ENCODE data around the gene WIPF3.

The WIPF3 gene

DNA sequence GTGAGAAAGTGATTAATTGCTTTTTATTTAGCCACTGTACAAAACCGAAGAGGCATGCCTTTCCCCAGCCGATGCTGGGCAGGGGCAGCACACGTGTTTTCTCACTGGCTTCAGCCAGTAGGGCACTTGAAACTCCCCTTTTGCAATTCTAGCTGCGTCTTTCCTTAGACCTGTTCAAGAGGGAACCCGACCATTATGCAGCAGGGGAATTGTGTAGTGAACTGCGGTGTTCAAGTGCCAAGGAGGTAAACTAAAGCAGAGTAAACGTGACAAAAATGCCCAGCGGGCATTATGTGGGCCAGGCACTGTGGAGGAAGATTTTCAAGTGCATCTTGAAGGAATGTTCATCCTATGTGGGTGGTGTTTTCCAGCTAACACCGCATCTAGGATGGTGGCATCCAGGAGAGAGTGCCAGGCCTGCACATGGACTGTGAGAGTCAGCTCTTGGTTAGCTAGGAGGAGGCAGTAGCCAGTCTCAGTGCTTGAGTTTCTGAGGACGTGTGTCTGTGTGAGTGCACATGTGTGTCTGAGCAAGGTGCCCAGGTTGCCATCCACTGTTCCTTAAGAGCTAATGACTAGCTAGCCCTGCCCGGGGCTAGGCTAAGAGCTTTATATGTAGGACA lies 3.3 kb downstream of the WIPF3 start:
- WGBS, 2 donors (ENCODE audit: extremely low coverage in 2 of 2, insufficient read length in 2 of 2, insufficient replicate concordance in 1 of 2) = no CpG with 5 or more reads among the region's 11 CpGs
- H2BK15ac ChIP-seq (ENCODE audit: low read length) = no peak overlapping the region
- peaks cover 0 to 86% (median 0%) of the 10 kb centered on the region in 3 experiments for H3K27me3 ChIP-seq (ENCODE audit: control insufficient read depth in 3 of 3, insufficient read depth in 3 of 3, low read depth in 1 of 3, low read length in 3 of 3)

DNA sequence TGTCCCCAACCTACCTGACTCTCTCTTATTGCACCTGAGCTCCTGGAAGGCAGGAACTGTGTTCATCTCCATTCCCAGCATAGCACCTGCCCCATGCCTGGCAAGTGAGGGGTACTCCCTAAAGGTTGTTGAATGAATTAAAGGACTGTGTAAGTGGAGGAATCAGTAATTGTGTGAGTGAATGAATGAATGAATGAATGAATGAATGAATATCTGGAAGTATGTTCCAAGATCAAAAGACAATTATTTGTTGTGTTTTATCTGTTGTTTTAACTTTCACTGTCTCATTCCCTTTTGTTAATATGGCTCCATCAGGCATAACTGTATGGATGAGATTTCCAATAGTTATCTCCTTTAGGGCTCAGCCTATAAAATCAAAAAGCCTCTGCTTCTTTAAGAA lies 4.0 kb downstream of the WIPF3 start:
- Histone ChIP-seq H2BK15ac (ENCODE audit: low read length) (no peak overlapping the region), H2BK12ac (ENCODE audit: low read length) (no peak overlapping the region), H3K23ac (ENCODE audit: low read depth, low read length, poor library complexity) (no peak overlapping the region), H3K27me3 (ENCODE audit: control insufficient read depth in 3 of 3, insufficient read depth in 3 of 3, low read depth in 1 of 3, low read length in 3 of 3) (peaks cover 0 to 86% (median 0%) of the 10 kb centered on the region in 3 experiments), H2AK5ac (ENCODE audit: low read depth, low read length) (no peak overlapping the region), H3K9me3 (replicated peaks in 1 of 2; ENCODE audit: control insufficient read depth in 2 of 2, insufficient read depth in 1 of 2, low read depth in 1 of 2, low read length in 2 of 2) (peaks cover 0 to 5% of the 10 kb centered on the region in 2 donors), H3K4me1 (ENCODE audit: control insufficient read depth in 2 of 2, insufficient read depth in 1 of 2, low read depth in 1 of 2, low read length in 2 of 2) (peaks cover 0 to 9% of the 10 kb centered on the region in 2 donors), H3K4me3 (ENCODE audit: low read length in 2 of 2) (no peak overlapping the region), H3K4me2 (ENCODE audit: insufficient read depth, low read length, poor library complexity, severe bottlenecking) (no peak overlapping the region), H2BK120ac (ENCODE audit: low read depth, low read length) (no peak overlapping the region), H2BK5ac (ENCODE audit: low read length) (no peak overlapping the region), H4K8ac (ENCODE audit: low read depth, low read length) (no peak overlapping the region), H3K36me3 (replicated peaks in 1 of 2; ENCODE audit: control insufficient read depth in 2 of 2, insufficient read depth in 2 of 2, low read length in 2 of 2) (no peaks in the 10 kb centered on the region), H2AFZ (ENCODE audit: low read length) (no peak overlapping the region), H3K14ac (ENCODE audit: low read length) (no peak overlapping the region), H3K4ac (ENCODE audit: low read length) (no peak overlapping the region), H4K91ac (ENCODE audit: low read depth, low read length, poor library complexity) (no peak overlapping the region), H3K9ac (ENCODE audit: low read depth, low read length, poor library complexity) (no peak overlapping the region), H3K79me1 (ENCODE audit: low read depth, low read length) (no peaks in the 10 kb centered on the region), H3K27ac (replicated peaks; ENCODE audit: low read length) (no peak overlapping the region), H3K18ac (ENCODE audit: low read length) (no peak overlapping the region)
- no peak for DNase-seq (ENCODE audit: low spot score)

More for the DNA sequence above, 3.3 kb downstream of the WIPF3 start:
- H3K9ac ChIP-seq (ENCODE audit: low read depth, low read length, poor library complexity) = no peak overlapping the region
- peaks cover 0 to 7% of the 10 kb centered on the region in 2 donors for H3K4me1 ChIP-seq (ENCODE audit: control insufficient read depth in 2 of 2, insufficient read depth in 1 of 2, low read depth in 1 of 2, low read length in 2 of 2)
- no peak overlapping the region for H3K4ac ChIP-seq (ENCODE audit: low read length)
- H2AK5ac ChIP-seq (ENCODE audit: low read depth, low read length) = no peak overlapping the region
- no peak overlapping the region for H3K27ac ChIP-seq (replicated peaks; ENCODE audit: low read length)
- no peak overlapping the region for H3K23ac ChIP-seq (ENCODE audit: low read depth, low read length, poor library complexity)
- no peak overlapping the region for H2AFZ ChIP-seq (ENCODE audit: low read length)
- no peak overlapping the region for H2BK5ac ChIP-seq (ENCODE audit: low read length)
- no peaks in the 10 kb centered on the region for H3K79me1 ChIP-seq (ENCODE audit: low read depth, low read length)
- no peak overlapping the region for H4K91ac ChIP-seq (ENCODE audit: low read depth, low read length, poor library complexity)
- H3K18ac ChIP-seq (ENCODE audit: low read length) = no peak overlapping the region
- H3K9me3 ChIP-seq (replicated peaks in 1 of 2; ENCODE audit: control insufficient read depth in 2 of 2, insufficient read depth in 1 of 2, low read depth in 1 of 2, low read length in 2 of 2) = peaks cover 0 to 5% of the 10 kb centered on the region in 2 donors
- H3K36me3 ChIP-seq (replicated peaks in 1 of 2; ENCODE audit: control insufficient read depth in 2 of 2, insufficient read depth in 2 of 2, low read length in 2 of 2) = no peaks in the 10 kb centered on the region
- H2BK12ac ChIP-seq (ENCODE audit: low read length) = no peak overlapping the region
- DNase-seq (ENCODE audit: low spot score) = no peak
- H3K4me3 ChIP-seq (ENCODE audit: low read length in 2 of 2) = no peak overlapping the region
- no peak overlapping the region for H3K4me2 ChIP-seq (ENCODE audit: insufficient read depth, low read length, poor library complexity, severe bottlenecking)
- no peak overlapping the region for H4K8ac ChIP-seq (ENCODE audit: low read depth, low read length)
- H3K14ac ChIP-seq (ENCODE audit: low read length) = no peak overlapping the region
- no peak overlapping the region for H2BK120ac ChIP-seq (ENCODE audit: low read depth, low read length)

- no peak overlapping the region for H3K23ac ChIP-seq (ENCODE audit: low read depth, low read length, poor library complexity)
- no peak overlapping the region for H2BK120ac ChIP-seq (ENCODE audit: low read depth, low read length)
- H3K4me2 ChIP-seq (ENCODE audit: insufficient read depth, low read length, poor library complexity, severe bottlenecking) = no peak overlapping the region
- no peak overlapping the region for H4K8ac ChIP-seq (ENCODE audit: low read depth, low read length)
- H3K27ac ChIP-seq (replicated peaks; ENCODE audit: low read length) = no peak overlapping the region
- no peak for DNase-seq (ENCODE audit: low spot score)
- H4K91ac ChIP-seq (ENCODE audit: low read depth, low read length, poor library complexity) = no peak overlapping the region
- H3K79me1 ChIP-seq (ENCODE audit: low read depth, low read length) = no peaks in the 10 kb centered on the region
- no peak overlapping the region for H2AFZ ChIP-seq (ENCODE audit: low read length)
- no peak overlapping the region for H2BK15ac ChIP-seq (ENCODE audit: low read length)
- H3K4me3 ChIP-seq (ENCODE audit: low read length in 2 of 2) = no peak overlapping the region
- no CpG with 5 or more reads among the region's 5 CpGs for WGBS, 2 donors (ENCODE audit: extremely low coverage in 2 of 2, insufficient read length in 2 of 2, insufficient replicate concordance in 1 of 2)
- H3K18ac ChIP-seq (ENCODE audit: low read length) = no peak overlapping the region
- H3K36me3 ChIP-seq (replicated peaks in 1 of 2; ENCODE audit: control insufficient read depth in 2 of 2, insufficient read depth in 2 of 2, low read length in 2 of 2) = no peaks in the 10 kb centered on the region
- H2AK5ac ChIP-seq (ENCODE audit: low read depth, low read length) = no peak overlapping the region
- H2BK12ac ChIP-seq (ENCODE audit: low read length) = no peak overlapping the region
- H3K27me3 ChIP-seq (ENCODE audit: control insufficient read depth in 3 of 3, insufficient read depth in 3 of 3, low read depth in 1 of 3, low read length in 3 of 3) = peaks cover 0 to 85% (median 0%) of the 10 kb centered on the region in 3 experiments
- no peak overlapping the region for H2BK5ac ChIP-seq (ENCODE audit: low read length)
- H3K4me1 ChIP-seq (ENCODE audit: control insufficient read depth in 2 of 2, insufficient read depth in 1 of 2, low read depth in 1 of 2, low read length in 2 of 2) = peaks cover 0 to 8% of the 10 kb centered on the region in 2 donors
- no peak overlapping the region for H3K4ac ChIP-seq (ENCODE audit: low read length)
- peaks cover 0 to 2% of the 10 kb centered on the region in 2 donors for H3K9me3 ChIP-seq (replicated peaks in 1 of 2; ENCODE audit: control insufficient read depth in 2 of 2, insufficient read depth in 1 of 2, low read depth in 1 of 2, low read length in 2 of 2)
- no peak overlapping the region for H3K14ac ChIP-seq (ENCODE audit: low read length)
- no peak overlapping the region for H3K9ac ChIP-seq (ENCODE audit: low read depth, low read length, poor library complexity)
These were observed 4.6 kb downstream of the WIPF3 start for GRCh38 chr7:29810813-29811482.

DNA sequence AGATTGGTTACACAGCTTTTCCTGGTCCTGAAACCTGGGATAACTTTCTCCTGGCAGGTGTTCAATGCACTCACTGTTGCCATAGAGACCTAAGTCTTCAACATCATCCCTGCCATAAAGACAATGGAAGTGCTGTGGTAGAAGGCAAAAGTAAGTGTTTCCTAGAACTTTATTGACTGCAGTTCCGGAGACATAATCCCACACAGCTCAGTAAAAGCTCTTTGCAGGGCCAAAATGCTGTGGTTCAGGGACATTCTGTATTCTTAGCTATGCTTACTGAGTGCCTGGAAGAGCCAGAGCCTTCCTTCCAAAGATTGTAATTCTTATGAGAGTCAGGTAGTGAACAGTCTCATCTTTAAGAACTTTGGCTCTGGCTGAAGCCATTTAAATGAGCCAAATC lies 5.3 kb downstream of the WIPF3 start:
- H3K4me3 ChIP-seq (ENCODE audit: low read length in 2 of 2) = no peak overlapping the region
- no peak overlapping the region for H3K23ac ChIP-seq (ENCODE audit: low read depth, low read length, poor library complexity)
- no peak overlapping the region for H2AK5ac ChIP-seq (ENCODE audit: low read depth, low read length)
- no peak overlapping the region for H3K4ac ChIP-seq (ENCODE audit: low read length)
- peaks cover 0 to 8% of the 10 kb centered on the region in 2 donors for H3K4me1 ChIP-seq (ENCODE audit: control insufficient read depth in 2 of 2, insufficient read depth in 1 of 2, low read depth in 1 of 2, low read length in 2 of 2)
- H2AFZ ChIP-seq (ENCODE audit: low read length) = no peak overlapping the region
- H2BK12ac ChIP-seq (ENCODE audit: low read length) = no peak overlapping the region
- DNase-seq (ENCODE audit: low spot score) = no peak
- H3K14ac ChIP-seq (ENCODE audit: low read length) = no peak overlapping the region
- H2BK15ac ChIP-seq (ENCODE audit: low read length) = no peak overlapping the region
- H3K27me3 ChIP-seq (ENCODE audit: control insufficient read depth in 3 of 3, insufficient read depth in 3 of 3, low read depth in 1 of 3, low read length in 3 of 3) = peaks cover 0 to 81% (median 0%) of the 10 kb centered on the region in 3 experiments
- no peaks in the 10 kb centered on the region for H3K36me3 ChIP-seq (replicated peaks in 1 of 2; ENCODE audit: control insufficient read depth in 2 of 2, insufficient read depth in 2 of 2, low read length in 2 of 2)
- no peak overlapping the region for H3K9ac ChIP-seq (ENCODE audit: low read depth, low read length, poor library complexity)
- H3K27ac ChIP-seq (replicated peaks; ENCODE audit: low read length) = no peak overlapping the region
- no peak overlapping the region for H2BK120ac ChIP-seq (ENCODE audit: low read depth, low read length)
- no peak overlapping the region for H4K91ac ChIP-seq (ENCODE audit: low read depth, low read length, poor library complexity)
- H3K18ac ChIP-seq (ENCODE audit: low read length) = no peak overlapping the region
- H3K79me1 ChIP-seq (ENCODE audit: low read depth, low read length) = no peaks in the 10 kb centered on the region
- WGBS, 2 donors (ENCODE audit: extremely low coverage in 2 of 2, insufficient read length in 2 of 2, insufficient replicate concordance in 1 of 2) = no CpG with 5 or more reads among the region's 1 CpG
- no peaks in the 10 kb centered on the region for H3K9me3 ChIP-seq (replicated peaks in 1 of 2; ENCODE audit: control insufficient read depth in 2 of 2, insufficient read depth in 1 of 2, low read depth in 1 of 2, low read length in 2 of 2)
- H2BK5ac ChIP-seq (ENCODE audit: low read length) = no peak overlapping the region
- no peak overlapping the region for H4K8ac ChIP-seq (ENCODE audit: low read depth, low read length)
- no peak overlapping the region for H3K4me2 ChIP-seq (ENCODE audit: insufficient read depth, low read length, poor library complexity, severe bottlenecking)
